Activated gamma-delta T cell treated with Interleukin-2 at 50 U/mL for 16 hours (primary cell): ENCODE results near the gene TRIM72.
"Not testable (repeated sequence)": the region's sequence is repeated elsewhere in the genome, so short reads cannot be mapped to it uniquely, and the experiment has no call there.

ENCODE experiments used
- DNase-seq: peaks from one replicate; pipeline ENCODE4 v3.0.0-alpha.2; 2020

The TRIM72 gene

DNA sequence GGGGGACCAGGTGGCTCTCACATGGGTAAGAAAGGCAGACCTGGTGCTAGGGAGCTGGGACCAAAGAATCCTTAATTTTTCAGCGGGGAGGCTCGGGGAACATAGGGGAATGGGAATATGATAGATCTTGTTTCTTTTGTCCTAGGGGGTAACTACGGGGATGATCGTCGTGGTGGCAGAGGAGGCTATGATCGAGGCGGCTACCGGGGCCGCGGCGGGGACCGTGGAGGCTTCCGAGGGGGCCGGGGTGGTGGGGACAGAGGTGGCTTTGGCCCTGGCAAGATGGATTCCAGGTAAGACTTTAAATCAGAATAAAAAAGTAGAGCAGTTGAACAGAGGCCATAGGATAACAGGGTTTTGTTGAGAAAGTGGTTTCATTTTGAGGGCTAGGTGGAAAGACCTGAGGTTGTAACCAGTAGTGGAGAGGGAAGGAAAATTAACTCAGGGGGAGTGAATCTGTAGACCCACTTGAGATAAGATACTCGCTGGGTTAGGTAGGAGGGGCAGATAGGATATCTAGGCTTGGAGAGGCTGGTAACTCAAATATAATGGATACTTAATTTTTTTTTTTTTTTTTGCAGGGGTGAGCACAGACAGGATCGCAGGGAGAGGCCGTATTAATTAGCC lies 23.0 kb upstream of the TRIM72 start:
- no peak for DNase-seq

DNA sequence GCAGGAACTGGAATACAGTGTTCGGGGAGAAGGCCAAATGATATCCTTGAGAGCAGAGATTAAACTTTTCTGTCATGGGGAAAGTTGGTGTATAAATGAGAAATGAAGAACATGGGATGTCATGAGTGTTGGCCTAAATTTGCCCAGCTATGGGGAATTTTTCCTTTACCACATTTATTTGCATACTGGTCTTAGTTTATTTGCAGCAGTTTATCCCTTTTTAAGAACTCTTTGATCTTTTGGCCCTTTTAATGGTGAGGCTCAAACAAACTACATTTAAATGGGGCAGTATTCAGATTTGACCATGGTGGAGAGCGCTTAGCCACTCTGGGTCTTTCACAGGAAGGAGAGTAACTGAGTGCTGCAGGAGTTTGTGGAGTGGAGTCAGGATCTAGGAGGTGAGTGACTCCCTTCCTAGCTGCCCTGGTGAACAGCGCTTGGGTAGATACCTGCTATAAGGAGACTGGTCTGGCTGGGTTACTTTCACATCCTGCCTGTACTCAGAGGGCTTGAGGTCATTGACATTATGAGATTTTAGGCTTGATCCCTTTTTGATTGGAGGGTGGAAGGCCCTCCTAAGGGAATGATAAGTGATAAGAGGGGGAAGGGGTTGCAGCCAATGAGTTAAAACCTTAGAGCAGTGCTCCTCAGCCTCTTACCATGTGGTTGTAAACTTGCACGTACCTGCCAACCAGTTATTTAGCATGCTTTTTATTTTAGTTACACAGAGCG lies 22.1 kb upstream of the TRIM72 start:
- no peak for DNase-seq

DNA sequence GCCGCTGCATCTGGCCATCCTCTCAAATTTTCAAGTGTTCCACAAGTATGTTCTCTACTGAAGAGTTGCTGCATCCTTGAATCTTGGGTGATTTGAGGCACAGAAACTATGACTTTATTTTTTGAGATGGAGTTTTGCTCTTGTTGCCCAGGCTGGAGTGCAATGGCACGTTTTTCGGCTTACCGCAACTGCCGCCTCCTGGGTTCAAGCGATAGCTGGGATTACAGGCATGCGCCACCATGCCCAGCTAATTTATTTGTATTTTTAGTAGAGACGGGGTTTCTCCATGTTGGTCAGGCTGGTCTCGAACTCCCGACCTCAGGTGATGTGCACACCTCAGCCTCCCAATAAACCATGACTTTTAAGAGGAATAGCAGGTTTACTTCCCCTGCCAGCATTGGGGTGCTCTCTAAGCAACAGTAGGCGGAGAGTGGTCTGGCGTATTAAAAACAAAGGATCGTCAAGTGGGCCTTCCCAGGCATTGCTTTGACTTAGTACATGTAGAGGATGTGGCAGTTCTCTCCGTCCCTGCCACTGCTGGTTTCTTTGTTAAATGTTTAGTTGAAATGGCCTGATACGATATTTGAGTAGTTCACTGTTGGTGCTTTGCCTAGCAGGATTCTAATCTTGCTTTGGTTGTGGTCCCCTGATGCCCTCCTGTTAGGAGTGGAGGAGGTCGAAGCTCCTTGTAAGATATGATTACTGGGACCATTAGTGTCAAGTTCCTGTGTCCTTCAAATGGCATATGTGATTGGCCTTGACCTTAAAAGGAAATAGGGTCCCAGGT lies 20.9 kb upstream of the TRIM72 start:
- no peak for DNase-seq

DNA sequence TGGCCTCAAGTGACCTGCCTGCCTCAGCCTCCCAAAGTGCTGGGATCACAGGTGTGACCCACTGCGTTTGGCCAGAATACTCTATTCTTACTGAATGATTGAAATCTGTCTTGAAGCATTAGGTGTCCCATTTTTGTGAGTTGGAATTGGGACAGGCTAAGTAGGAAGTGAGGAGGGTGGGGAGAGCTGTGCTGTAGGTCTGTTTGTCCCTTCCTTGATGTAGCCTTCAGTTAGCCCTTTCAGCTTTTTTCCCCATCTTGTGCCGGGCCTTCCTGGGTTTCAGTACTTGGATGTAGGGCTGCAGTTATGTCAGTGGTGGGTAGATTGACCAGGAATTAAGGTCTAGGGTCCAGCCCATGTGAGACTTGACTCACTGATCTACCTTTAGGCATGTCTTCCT lies 20.0 kb upstream of the TRIM72 start:
- DNase-seq = no peak

DNA sequence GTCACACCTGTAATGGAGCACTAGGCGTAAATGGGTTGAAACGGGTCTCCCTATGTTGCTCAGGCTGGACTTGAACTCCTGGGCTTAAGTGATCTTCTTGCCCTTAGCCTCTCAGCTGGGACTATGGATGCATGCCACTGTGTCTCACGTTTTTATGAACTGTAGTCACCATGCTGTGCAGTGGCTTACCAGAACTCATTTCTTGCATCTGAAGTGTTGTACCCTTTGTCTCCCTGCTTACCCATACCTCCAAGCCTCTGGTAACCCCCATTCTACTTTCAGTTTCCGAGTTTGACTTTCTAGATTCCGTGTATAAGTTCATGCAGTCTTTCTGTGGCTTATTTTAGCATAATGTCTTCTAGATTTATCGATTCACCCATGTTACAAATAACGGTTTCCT lies 19.0 kb upstream of the TRIM72 start:
- DNase-seq = no peak

DNA sequence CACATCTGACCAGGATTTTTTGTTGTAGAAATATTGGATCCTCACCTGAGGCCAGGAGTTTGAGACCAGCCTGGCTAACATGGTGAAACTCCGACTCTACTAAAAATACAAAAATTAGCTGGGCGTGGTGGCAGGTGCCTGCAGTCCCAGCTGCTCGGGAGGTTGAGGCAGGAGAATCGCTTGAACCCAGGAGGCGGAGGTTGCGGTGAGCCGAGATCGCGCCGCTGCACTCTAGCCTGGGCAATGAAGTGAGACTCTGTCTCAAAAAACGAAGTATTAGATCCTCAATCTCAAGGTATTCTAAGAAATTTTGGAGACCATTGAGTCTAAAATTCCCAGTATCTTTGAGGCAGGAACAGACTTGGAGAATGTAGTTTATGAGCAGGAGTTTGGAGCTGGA lies 18.1 kb upstream of the TRIM72 start:
- not testable (repeated sequence) for DNase-seq

DNA sequence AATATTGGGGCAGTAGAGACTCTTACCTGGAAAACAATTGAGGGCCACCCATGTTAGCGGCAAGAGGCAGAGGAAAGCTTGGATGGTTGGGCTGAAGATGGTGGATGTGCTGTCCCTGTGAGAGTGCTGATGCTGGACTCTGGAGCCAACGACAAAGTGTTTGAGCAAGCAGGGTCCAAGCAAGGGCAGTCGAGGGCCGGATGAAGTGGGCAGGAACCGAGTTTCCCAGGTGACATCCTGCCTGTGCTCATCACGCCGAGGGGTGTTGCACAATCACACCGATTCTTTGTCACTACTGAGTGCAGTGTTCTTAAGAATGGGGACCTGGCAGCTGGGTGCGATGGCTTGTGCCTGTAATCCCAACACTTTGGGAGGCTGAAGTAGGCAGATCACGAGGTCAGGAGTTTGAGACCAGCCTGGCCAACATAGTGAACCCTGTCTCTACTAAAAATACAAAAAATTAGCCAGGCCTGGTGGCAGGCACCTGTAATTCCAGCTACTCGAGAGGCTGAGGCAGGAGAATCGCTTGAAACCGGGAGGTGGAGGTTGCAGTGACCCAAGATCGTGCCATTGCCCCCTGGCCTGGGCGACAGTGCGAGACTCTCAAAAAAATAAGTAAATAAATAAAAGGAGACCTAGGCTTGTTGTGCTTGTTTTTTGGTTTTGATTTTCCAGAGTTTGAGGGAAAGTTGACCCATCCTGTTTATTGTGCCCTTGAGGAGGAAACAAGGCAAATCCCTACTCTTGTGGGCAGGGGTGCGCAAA lies 17.4 kb upstream of the TRIM72 start:
- DNase-seq = no peak

DNA sequence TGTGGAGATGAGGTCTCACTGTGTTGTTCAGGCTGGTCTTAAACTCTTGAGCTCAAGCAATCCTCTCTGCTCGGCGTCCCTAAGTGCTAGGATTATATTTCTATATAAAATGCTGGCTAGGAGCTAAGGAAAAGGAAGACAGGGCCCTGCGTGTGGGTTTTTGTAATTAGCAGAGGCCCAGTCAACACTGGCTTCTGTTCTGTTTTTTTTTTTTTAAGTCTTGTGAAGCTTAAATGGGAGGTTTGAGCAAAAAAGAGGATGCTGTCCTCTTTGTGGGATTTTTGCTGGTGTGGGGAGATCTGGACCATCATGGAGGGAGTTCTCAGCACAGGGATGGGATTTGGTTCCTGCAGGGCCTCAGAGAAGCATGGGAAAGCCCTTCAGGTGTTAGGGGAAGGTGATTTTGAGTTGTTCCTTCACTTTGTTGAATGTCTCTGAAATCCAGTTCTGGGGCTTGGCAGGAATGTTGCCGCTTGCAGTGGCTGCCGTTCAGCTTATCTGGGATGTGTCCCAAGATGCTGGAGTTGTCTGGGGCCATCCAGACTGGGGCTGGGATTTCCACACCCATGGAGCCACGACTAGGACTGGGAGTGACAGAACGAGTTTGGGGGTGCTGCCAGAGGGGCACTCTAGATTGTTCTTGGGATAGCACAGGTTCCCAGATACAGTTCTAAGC lies 15.6 kb upstream of the TRIM72 start:
- DNase-seq = no peak

DNA sequence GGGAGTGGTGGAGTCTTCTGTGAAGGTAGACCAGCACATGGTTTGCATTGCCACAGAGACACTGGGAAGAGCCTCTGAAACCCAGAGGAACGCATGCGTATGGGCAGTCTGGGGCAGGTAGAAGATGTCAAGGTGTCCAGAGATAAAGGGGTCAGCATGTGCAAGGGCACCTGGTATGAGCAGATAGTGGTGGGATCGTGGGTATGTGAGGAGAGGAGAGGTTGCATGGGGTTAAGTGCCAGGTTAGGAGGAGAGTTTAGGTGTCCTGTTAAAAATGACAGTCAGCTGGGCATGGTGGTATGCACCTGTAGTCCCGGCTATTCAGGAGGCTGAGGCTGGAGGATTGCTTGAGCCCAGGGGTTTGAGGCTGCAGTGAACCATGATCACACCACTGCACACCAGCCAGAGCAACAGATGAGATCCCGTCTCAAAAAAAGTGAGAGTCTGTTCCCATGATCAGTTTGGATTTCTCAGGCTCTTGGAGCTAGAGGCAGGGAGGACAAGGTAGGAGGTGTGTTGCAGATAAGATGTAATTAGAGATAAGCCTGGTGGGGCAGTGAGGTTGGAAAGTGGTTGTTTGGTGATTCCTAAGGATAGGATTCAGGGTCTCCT lies 14.4 kb upstream of the TRIM72 start:
- DNase-seq = no peak

DNA sequence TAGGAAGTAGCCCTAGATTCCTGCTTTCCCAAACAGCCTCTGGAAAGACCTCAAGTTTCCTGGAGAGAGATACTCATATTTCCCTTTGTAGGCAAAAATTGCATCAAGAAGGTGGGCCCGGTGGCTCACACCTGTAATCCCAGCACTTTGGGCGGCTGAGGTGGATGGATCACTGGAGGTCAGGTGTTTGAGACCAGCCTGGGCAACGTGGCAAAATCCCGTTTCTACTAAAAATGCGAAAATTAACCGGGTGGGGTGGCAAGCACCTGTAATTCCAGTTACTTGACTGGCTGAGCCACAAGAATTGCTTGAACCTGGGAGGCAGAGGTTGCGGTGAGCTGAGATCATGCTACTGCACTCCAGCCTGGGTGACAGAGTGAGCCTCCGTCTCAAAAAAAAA lies 13.8 kb upstream of the TRIM72 start:
- not testable (repeated sequence) for DNase-seq

DNA sequence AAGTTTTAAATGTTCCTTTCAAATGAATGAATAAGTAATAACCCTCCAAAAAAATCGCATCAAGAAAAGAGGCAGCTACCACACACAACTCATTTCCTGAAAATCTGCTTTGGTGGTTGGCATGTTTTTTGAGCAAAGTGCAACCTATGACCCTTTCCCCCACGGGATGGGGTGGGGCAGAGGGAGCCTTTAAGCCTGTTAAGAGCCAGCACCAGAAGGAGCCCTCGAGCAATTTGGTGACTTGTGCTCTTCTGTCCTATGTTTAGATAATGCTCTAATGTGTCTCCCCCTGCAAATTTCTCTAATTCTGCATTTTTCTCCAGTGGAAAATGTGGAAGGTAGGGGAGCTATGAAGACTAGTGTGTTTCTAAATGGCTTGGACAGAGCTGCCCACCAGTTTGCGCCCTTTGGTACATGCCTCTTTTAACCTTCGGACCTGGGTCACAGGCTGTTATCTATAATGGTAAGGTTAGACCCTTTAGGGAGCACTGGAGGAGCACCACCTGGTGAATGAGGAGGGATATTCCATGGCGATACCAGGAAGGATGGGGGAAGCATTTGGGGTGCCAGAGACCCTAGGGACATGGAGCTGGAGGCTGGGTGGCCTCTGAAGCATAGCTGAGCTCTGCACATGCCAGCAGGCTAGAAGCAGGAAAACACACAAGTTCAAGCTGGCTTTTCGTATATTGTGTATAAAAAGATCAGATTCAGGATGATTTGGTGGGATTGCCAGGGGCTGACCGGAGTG lies 12.9 kb upstream of the TRIM72 start:
- peak; percentile 49 for DNase-seq

DNA sequence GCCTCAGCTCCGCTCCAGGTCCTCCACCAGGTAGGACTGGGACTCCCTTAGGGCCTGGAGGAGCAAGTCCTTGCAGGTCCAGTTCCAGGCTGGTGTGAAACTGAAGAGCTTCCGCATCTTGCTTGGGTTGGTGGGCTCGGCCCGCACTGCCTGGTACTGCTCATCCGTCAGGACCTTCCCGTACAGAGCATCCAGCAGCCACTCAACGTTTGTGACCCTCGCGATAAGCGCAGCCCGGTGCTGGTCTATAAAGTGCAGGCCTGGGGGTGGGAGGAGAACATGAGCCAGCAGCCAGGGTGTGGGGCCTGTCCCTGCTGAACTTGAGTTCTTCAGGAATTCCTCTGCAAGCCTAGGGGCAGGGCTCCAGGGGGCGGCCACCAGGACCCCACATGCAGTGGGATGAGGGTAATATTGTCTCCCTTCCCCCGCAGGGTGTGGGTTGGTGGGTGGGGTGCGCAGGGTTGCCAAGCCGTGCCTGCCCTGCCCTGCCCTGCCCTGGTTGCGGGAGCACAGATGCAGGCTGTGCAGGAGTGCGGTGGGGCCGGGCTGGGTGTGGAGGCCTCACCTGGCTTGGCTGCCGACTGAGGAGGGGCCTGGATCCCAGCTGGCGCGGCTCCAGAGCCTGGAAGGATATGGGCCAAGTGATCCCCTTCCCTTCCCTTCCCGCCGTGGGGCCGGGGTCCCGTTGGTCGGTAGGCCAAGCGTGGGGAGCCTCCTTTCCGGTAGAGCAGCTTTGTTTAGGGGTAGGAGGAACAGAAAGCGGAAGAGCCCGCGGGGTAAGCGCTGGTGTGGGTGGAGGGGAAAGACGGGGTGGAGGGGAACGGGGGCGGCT lies 12.1 kb upstream of the TRIM72 start:
- peak; percentile 35 for DNase-seq

DNA sequence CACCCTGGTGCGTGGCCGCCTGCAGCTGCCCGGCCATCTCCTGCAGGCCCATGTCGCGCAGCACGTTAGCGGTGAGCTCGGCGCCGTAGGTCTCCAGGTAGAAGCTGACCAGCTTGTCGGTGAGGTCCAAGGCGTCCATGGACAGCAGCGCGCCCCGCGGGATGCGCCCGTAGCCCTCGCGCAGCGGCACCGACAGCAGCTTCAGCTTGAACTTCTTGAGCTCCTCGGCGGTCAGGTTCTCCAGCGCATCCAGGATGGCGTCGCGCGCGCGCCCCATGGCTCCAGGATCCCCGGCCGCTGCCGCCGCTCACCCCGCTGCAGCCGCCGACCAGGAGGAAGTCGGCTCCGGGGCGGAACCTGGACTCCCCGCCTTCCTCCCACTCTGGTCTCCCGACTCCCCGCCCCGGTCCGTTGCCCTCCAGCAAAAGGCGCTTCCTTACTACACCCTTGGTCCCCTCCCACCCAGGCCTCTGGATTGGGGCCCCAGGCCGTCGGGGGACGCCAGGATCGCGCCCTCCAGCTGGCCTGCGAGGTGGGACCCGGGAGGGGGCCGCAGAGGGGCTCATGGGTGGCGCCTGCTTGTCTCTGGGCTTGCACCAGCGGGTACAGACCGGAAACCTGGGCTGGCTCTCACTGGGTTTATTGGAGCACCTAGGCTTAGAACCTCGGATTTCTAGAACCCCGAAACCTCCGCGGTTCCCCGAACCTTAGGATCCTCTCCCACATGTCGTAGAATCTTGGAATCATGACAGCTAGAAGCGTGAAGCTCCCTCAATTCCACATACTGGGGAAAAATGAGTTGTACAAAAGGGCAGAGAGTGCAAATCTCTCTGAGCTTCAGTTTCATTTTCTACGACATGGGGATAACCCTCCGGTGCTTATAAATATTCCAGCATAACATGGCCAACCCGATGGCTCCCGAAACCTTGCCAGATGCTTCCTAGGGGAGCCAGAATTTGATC lies 11.2 kb upstream of the TRIM72 start, which contains the start of gene PYCARD:
Gene PYCARD (minus strand): TSS at position 347 of the 962 bp plus-strand sequence. CDS start 70 bp downstream, at position 277.
- DNase-seq = no peak

DNA sequence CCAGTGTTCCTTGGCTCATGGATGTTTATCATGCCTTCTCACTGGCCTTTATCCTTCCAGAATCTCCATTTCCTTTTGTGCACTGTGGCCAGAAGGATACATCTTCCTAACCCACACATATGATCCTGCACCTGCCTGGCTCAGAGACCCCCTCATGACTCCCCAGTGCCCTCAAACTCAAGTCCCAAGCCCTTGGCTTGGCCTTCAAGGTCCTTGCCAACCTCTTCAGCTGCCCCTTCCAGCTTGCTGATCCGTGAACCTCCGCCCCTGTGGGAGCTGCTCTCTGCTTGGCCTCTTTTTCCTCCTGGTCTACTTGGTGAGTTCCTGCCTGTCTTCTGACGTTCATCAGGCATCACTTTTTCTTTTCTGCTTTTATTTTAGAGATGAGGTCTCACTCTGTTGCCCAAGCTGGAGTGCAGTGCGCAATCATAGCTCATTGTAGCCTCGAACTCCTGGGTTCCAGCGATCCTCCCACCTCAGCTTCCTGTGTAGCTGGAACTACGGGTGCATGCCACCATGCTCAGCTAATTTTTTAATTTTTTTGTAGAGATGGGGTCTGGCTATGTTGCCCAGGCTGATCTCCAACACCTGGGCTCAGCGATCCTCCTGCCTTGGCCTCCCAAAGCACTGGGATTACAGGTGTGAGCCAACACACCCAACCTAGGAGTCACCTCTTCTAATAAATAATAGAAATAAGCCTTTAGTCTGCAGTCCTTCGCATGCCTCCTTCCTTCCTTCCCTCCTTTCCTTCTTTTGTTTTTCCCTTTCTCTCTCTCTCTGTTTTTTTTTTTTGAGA lies 8.8 kb upstream of the TRIM72 start:
- DNase-seq = no peak

DNA sequence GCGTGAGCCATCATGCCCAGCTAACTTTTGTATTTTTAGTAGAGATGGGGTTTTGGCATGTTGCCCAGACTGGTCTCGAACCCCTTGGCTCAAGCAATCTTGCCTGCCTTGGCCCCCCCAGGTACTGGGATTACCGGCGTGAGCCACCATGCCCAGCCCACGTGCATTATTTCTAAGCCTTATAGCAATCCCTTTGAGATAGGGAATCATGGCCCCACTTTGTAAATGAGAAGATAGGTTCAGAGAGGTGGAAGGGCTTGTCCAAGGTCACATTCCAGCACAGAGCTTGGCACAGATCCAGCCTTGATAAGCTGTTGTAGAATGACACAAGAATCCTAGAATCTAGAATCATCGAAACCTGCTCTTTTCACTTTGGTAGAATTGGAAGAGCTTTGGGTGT lies 7.1 kb upstream of the TRIM72 start:
- no peak for DNase-seq

DNA sequence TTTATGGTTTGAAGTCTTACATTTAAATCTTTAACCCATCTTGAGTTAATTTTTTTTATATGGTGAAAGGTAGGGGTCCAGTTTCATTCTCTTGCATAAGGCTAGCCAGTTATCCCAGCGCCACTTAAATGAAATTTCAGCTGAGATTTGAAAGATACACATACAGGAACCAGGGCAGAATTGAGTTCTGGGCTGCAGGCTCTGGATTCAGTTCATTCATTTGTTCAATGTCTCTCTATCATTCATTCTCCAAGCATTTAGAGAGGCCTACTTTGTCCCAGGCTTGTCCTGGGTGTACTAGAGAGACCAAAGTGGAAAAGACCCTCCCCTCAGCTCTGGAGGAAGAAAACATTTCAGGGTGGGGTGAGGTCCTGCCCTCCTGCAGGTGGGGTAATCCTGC lies 577 bp upstream of the TRIM72 start:
- no peak for DNase-seq

DNA sequence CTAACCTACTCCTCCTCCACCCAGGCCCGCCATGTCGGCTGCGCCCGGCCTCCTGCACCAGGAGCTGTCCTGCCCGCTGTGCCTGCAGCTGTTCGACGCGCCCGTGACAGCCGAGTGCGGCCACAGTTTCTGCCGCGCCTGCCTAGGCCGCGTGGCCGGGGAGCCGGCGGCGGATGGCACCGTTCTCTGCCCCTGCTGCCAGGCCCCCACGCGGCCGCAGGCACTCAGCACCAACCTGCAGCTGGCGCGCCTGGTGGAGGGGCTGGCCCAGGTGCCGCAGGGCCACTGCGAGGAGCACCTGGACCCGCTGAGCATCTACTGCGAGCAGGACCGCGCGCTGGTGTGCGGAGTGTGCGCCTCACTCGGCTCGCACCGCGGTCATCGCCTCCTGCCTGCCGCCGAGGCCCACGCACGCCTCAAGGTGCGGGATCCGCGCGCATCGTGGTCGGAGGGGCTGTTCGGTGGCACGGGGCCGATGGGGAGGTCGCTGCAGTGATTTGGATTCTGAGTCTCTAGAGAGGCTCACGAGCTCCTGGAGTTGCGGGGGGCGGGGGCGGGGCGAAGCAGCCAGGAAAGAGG lies 878 bp downstream of the TRIM72 start:
- no peak for DNase-seq
